A549 (cell line): ENCODE data around the gene HHATL.

Source experiments
- FOSL2 ChIP-seq, 2 experiments: fragments of 450-650 bp in 1 of 2; fragments of >200 bp in 1 of 2; sonication (Bioruptor Twin) in 1 of 2; formaldehyde crosslinking; IDR thresholded peaks; 2 replicates each; pipeline versions ENCODE4 v1.5.0 to v1.6.1; 2016 to 2020; ENCODE audit warnings: mild to moderate bottlenecking in 1 of 2, moderate library complexity in 1 of 2
- NFE2L2 ChIP-seq: fragments of 150-350 bp; conservative IDR thresholded peaks from 2 replicates; pipeline ENCODE4 v1.6.1; 2014; ENCODE audit warnings: low read length

DNA sequence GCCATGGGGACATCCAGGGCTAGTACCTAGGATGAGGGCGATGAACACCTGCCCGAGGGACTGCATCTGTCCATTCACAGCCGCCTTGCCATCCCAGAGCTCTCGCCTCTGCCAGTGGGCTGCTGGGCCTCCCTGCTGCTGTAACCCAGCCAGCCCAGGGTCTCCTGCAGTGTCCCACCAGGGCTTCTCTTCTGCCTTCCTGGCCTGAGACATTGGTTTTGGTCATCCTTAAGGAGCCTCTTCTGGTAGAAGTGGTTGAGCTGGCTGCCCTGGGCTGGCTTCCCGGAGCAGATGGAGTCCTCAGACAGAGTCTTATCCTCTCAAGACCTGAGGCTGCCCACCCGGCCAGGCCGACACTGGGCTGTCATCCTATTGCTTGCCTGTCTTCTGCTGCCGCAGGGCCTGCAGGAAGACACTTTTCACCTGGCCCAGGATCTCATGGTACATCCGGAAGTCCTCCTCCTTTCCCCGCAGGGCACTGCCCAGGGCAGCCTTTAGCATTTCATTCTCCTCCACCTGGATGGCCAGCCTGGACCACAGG is 6.1 kb upstream of the HHATL start:
- TF ChIP-seq FOSL2 (IDR thresholded peaks at IDR 0.05) (no peak), FOSL2 (CRISPR knock-in tag; IDR thresholded peaks at IDR 0.05) (no peak), NFE2L2 (no peak)
